Activated CD4-positive, alpha-beta T cell treated with anti-CD3 and anti-CD28 coated beads, Interleukin-2, Interleukin-4, amounts not matched to agents 100 ng/mL and 50 ng/mL, durations not matched to agents 16 hours and 8 hours (primary cell): ENCODE results near the gene CYP21A2.
"Not testable (repeated sequence)": the region's sequence is repeated elsewhere in the genome, so short reads cannot be mapped to it uniquely, and the experiment has no call there.

Experiments
- DNase-seq: peaks from one replicate; pipeline ENCODE4 v3.0.0-alpha.2; 2020; ENCODE audit warnings: low spot score

Gene CYP21A2

GRCh38 chr6:32035283-32036013 lies 2.8 kb upstream of the CYP21A2 start:
- not testable (repeated sequence) for DNase-seq

DNA sequence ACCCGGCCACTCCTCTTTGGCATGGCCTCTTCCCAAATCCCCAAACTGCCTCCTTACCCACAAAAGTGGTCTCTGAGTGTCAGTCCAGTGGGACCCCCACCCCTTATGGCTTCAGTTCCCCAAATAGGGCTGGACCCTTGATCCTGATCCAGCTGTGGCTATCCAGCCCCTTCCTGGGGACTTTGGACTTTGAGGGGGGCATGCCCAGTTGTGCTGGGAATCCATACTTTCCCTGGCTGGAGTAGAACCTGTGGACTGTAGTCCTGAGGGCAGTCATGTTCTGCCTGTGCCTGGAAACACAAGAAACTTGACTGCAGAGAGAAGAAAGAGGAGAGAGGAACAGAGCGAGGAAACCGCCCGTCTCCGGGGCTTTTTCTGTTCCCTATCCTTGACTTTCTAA lies 1.1 kb upstream of the CYP21A2 start:
- DNase-seq = not testable (repeated sequence)

DNA sequence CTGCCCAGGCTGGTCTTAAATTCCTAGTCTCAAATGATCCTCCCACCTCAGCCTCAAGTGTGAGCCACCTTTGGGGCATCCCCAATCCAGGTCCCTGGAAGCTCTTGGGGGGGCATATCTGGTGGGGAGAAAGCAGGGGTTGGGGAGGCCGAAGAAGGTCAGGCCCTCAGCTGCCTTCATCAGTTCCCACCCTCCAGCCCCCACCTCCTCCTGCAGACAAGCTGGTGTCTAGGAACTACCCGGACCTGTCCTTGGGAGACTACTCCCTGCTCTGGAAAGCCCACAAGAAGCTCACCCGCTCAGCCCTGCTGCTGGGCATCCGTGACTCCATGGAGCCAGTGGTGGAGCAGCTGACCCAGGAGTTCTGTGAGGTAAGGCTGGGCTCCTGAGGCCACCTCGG lies 663 bp downstream of the CYP21A2 start:
- DNase-seq = not testable (repeated sequence)

DNA sequence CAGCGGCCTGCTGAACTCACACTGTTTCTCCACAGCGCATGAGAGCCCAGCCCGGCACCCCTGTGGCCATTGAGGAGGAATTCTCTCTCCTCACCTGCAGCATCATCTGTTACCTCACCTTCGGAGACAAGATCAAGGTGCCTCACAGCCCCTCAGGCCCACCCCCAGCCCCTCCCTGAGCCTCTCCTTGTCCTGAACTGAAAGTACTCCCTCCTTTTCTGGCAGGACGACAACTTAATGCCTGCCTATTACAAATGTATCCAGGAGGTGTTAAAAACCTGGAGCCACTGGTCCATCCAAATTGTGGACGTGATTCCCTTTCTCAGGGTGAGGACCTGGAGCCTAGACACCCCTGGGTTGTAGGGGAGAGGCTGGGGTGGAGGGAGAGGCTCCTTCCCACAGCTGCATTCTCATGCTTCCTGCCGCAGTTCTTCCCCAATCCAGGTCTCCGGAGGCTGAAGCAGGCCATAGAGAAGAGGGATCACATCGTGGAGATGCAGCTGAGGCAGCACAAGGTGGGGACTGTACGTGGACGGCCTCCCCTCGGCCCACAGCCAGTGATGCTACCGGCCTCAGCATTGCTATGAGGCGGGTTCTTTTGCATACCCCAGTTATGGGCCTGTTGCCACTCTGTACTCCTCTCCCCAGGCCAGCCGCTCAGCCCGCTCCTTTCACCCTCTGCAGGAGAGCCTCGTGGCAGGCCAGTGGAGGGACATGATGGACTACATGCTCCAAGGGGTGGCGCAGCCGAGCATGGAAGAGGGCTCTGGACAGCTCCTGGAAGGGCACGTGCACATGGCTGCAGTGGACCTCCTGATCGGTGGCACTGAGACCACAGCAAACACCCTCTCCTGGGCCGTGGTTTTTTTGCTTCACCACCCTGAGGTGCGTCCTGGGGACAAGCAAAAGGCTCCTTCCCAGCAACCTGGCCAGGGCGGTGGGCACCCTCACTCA lies 1.4 kb downstream of the CYP21A2 start:
- not testable (repeated sequence) for DNase-seq

DNA sequence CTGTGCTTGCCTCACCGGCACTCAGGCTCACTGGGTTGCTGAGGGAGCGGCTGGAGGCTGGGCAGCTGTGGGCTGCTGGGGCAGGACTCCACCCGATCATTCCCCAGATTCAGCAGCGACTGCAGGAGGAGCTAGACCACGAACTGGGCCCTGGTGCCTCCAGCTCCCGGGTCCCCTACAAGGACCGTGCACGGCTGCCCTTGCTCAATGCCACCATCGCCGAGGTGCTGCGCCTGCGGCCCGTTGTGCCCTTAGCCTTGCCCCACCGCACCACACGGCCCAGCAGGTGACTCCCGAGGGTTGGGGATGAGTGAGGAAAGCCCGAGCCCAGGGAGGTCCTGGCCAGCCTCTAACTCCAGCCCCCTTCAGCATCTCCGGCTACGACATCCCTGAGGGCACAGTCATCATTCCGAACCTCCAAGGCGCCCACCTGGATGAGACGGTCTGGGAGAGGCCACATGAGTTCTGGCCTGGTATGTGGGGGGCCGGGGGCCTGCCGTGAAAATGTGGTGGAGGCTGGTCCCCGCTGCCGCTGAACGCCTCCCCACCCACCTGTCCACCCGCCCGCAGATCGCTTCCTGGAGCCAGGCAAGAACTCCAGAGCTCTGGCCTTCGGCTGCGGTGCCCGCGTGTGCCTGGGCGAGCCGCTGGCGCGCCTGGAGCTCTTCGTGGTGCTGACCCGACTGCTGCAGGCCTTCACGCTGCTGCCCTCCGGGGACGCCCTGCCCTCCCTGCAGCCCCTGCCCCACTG lies 2.3 kb downstream of the CYP21A2 start:
- not testable (repeated sequence) for DNase-seq

- not testable (repeated sequence) for DNase-seq
Observed at GRCh38 chr6:32041050-32041321, 2.8 kb downstream of the CYP21A2 start.

DNA sequence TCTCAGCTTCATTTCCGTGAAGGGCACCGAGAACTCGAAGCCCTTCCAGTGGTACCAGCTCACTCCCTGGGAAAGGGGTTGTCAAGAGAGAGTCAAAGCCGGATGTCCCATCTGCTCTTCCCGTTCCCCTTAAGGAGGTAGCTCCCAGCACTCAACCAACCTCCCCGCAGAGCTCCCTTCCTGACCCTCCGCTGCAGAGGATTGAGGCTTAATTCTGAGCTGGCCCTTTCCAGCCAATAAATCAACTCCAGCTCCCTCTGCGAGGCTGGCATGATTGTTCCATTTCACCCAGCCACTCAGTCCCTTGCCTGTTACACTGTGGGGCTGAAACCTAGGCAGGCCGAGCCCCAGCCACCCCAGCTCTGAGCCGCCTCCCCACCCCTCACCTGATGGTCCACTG lies 3.2 kb downstream of the CYP21A2 start:
- not testable (repeated sequence) for DNase-seq

DNA sequence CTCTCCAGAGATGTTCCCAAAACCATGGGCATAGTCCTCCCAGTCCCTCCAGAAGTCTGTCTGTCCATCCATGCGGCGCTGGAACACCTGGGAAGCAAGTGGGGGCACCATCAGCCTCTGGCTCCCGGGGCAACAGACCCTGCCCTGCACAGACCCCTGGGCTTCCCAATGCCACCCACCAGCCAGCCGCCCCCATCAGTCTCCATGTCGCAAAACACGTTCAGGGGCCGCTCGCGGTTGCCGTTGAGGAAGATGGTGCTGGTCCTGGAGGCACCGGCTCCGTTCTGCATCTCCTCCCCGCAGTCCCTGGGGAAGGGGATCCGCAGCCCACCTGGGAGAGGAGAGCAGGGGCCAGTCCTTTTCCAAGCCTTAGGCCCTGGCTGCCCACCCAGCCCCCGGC lies 4.1 kb downstream of the CYP21A2 start:
- not testable (repeated sequence) for DNase-seq

DNA sequence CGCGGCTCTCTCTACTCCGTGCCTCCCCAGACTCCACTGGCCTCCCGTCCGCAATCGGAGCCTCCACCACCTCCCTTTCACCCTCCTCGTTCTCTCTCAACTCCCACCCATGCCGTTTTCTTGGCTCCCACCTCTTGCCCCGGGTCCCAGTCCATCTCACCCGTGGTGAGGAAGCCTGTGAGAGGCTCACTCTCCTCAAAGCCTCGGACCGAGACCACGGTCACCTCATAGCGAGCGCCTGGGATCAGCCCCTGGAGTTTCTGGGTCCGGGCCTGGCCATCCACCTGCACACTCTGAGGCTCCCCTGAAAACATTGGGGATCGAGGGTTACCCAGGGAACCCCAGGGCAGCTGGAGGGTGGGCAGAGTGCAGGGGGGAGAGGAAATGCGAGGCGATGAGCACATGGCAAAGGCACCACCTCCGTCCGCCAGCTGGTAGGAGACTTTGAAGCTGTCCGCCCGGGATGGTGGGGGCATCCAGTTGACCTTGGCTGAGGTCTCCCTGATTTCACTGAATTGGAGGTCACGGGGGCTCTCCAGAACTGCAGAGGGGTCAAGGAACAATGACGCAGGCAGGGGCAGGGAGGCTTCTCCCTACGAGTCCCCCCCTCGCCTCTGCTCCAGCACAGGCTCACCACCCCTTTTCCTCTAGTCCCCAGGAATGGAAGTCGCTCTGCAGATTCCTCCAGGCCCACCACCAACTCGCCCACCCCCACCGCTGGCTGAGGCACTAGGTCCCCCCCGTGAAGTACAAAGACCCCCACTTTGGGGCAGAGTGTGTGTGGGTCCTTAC lies 5.6 kb downstream of the CYP21A2 start:
- DNase-seq = not testable (repeated sequence)

- not testable (repeated sequence) for DNase-seq
Observed at GRCh38 chr6:32044916-32045315, 6.7 kb downstream of the CYP21A2 start.

DNA sequence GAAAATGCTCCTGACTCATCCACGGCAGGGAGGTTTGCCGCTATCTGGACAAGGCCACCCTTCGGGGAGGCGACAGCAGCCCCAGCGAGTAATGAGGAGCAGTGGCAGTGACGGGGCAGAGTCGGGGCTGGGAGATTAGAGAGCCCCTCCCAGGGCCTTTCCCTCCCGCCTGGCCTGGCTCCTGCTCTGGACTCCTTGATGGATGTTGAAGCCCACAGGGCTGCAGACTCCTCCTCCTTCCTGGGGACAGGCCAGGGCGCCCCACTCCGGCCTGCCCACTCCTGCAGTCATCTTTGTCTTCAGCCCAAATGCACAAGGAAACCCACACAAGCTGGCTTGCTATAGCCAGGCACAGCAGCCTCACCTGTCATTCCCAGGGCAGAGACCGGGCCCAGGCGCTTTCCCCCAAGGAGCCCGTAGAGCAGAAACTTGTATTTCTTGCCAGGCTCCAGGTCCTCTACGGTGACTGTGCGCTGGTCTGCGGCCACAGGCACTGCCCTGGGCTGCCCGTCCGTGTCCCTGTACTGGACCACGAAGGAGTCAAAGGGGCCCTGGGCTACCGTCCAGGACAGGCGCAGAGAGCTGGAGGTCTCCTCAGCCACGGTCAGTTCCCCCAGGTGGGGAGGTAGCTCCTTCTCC lies 7.7 kb downstream of the CYP21A2 start:
- no peak for DNase-seq

DNA sequence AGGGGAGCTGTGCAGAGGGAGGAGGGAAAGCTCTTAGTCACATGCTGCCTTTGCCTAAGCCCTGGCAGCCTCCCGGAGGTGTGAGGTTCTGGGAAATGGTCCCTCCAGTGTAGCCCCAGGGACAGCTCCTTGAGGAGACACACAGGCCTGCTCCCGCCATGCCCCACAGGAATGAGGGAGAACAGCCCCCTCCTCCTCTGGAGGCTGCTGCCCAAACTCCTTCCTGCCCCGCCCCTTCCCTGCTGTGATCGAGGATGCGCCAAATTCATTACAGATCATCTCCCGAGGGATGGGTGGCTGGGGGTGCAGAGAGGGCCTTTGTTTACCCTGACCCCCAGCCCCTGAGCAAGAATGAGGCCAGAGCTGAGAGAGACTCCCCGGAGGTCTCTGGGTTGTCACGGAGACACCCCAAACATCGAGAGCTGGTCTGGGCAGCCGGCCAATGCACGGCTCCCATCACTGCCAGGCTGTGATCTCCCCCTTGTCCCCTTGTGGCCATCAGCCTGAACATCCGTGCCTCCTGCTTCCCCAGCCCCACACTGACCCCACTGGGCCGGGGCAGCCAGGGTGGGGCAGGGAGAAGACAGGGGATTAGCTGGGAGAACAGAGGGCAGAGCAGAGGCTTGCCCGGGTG lies 8.4 kb downstream of the CYP21A2 start:
- DNase-seq = no peak

- DNase-seq = no peak
Observed at GRCh38 chr6:32047084-32047478, 8.9 kb downstream of the CYP21A2 start.

- no peak for DNase-seq
Observed at GRCh38 chr6:32047539-32047854, 9.3 kb downstream of the CYP21A2 start.

GRCh38 chr6:32047855-32048766 lies 9.9 kb downstream of the CYP21A2 start:
- DNase-seq = peak; percentile 60

- not testable (repeated sequence) for DNase-seq
Observed at GRCh38 chr6:32049149-32049548, 10.9 kb downstream of the CYP21A2 start.

- not testable (repeated sequence) for DNase-seq
Observed at GRCh38 chr6:32049736-32050135, 11.5 kb downstream of the CYP21A2 start.

DNA sequence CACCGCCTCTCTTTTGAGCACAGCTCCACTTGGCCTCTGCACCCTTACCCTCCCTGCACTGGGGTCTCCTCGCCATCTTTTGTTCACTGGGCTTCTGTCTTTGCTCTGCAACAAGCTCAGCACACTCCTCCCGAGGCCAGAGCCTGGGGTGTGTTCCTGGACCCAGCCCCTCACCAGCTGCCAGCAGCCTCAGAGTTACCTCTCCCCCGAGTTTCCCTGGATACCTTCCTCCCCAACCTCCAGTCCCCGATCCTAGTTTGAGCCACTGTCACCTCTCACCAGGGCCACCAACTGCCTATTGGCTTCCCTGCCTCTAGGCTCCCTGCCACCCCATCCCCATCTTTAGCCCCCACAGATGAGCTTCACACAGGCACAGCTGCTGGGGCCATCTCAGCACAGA lies 12.3 kb downstream of the CYP21A2 start:
- no peak for DNase-seq

DNA sequence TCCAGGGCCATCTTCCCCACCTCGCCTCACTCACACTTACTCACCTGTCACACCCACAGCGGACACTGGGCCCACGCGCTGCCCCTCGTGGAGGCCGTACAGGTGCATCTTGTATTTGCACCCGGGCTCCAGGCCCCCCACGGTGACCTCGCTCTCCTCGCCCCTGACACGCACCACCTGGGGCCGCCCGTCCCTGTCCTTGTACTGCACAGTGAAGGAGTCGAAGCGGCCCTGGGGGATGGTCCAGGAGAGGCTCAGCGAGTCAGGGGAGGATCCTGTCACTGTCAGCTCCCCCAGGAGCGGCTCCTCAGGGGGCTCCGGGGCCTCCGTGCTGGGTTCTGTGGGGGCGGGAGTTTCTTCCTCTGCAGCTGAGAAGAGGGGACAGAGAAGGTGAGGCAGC lies 14.4 kb downstream of the CYP21A2 start:
- DNase-seq = not testable (repeated sequence)

- not testable (repeated sequence) for DNase-seq
Observed at GRCh38 chr6:32053314-32053713, 15.1 kb downstream of the CYP21A2 start.
